NK-92 (cell line): ENCODE measurements around the gene JAML.

Source experiments
- DNase-seq: peaks from one replicate; lab custom pipeline; 2025; ENCODE audit not compliant: unreplicated experiment; lab: John Stamatoyannopoulos, UW

Gene JAML

DNA sequence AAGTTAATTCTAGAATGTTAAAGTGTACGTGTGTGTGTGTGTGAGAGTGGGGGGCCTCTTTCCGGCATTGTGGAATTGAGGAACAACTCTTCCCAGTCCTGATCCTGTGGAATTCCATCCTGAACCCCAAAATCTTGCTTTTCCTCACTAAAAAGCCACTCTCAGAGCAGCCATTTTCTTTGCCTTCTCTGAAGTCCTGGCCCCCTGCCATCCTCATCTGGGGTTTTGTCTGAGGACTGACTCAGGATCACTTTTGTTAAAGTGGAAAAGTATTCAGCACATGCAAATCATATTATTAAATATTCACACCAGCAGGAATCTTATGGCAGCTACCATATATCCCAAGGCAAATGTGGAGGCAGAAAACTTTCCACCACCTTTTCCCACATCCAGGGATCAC is 76.0 kb downstream of the JAML start:
- no peak for DNase-seq

DNA sequence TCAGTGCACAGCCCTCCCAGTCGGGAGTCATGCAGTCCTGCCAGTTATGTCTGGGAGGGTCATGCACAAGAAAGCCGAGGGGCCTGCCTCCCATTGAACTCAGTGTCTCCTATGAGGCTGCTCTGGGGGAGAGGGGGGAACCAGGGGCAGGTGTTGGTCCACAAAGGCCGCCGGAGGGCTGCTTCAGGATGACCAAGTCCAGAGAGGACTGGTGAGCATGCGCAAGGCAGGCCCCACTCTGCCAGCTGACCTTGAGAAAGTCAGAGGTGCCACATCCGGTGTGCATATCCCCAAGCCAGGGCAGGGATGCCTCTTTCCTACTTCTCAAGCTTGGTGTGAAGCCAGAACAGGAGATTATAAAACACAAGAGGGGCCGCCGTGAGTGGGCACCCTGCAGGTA is 76.6 kb downstream of the JAML start:
- no peak for DNase-seq

DNA sequence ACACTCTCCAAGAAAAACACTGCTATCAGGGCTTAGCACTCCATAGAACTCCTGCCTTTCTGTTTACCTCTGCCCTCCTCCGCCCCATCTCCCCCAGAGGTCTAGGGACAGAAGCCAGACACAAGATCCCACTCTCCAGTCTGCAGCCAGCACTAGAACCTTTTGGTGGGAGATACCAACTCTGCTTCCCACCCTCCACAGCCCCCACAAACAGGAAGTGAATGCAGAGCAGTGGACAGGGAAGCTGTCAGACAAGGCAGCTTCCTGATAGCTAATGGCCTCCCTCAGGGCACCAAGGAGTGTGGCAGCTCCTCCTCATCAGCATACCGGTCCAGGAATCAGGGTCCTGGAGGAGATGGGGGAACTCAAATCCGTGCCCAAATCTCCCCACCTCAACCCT is 77.3 kb downstream of the JAML start:
- no peak for DNase-seq

DNA sequence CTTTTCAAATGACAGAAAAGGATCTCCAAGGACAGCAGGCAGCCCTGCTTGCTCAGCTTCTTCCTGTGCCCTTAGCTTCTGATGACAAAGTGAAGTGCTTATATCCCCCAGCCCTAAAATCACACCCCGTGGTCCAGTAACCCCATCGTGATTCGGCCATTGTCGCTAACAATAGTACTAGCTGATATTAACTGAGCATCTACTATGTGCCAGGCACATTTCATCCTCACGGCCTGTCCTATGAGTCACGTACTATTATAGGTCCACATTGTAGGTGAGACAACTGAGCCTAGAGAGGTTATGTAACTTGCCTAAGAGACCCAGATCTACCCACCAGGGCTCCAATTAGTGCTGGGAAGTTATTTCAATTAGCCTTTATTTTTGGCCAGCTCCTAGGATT is 78.3 kb downstream of the JAML start:
- no peak for DNase-seq

DNA sequence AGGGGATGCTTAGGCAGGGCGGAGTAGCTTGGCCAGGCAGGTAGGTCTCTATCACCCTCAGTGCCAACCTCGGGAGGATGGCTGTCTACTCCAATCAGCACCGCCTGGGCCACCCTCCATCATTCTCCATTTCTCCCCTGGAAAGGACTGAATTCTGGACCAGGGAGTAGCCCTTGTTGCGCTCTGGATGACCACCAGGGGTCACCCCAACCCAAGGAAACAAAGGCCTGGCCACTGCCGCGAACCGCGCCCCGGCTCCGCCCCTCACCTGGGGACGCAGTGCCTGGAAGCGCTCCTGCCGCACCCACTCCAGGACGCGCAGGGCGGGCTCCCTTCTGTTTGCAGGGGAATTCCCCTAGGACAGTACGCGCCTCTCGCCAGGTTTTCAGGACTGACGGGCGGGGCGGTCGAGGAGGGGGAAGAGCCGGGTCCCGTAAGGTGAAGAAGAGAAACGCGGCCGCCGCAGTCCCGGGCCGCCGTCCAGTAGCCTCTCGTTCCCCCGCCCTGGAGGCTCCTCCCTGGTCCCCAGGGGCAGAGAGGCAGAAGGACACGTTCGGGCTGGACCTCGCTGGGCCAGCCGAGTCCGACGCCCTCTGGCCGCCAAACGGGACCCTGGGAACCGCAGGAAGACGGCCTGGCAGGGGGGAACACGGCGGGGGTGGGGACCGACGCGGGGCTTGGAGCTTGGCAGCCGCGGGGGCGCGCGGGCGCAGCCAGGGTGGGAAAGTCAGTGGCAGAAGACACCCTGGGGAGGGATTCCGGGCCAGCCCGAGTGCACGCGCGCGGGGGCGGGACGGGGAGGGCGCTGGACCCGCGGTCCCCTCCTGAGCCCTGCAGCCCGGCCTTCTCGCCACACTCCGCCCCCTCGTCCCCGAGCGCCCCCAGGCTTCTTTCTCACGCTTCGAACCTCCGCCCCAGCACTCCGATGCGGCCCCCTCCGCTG is 79.3 kb downstream of the JAML start:
- peak; percentile 36 for DNase-seq

DNA sequence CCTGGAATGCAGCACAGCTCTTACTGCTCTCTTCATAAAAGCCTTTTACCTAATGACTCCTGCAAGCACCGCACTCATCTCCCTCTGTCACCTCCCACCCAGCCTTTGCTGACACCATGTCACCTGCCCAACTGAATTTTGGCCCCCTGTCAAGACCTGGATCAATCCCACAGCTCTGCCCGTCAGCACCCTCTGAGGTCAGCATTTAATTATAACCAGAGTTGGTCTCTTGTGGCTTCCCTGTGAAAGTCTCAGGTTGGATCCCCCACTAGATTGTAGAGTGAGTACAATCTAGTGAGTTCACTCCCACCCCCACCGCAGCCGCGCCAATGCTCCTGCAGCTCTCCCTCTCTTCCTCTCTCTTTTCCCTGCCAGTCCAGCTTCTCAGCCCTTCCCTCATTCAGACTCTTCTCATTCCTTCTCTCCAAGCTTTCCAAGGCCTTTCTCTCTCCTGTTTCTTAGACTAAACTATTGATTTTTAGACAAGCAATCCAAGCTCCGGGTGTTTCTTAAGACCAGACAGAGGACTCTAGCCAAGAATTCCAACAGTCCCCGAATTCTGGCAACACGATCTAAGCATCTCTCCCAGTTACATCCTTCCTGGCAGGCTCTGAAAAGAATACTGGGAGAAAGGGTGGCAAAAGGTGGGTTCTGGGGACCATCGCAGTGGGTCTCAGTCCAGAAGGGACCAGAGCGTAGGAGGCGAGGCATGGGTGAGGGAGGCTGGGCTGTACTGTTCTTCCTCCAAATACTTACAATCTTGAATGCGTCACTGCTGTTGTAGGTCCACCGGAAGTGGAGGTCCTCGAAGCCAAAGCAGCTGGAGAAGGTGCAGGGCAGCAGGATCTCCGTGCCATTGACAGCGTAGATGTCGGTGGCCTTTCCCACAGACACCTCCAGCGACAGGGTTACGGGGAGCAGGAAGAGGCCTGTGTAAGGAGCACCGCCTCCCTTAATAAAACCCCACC is 80.2 kb downstream of the JAML start:
- DNase-seq: no peak
